ENCODE measurements around the gene PHOX2B. TPM values are rescaled to one million over a fixed set of nuclear protein-coding genes. Genes with fewer than 3 reads are reported as not detected.

PHOX2B gene
- polyA plus RNA-seq, 2 of the 4 experiments (the other 2 are of a cell fraction) = not detected

GRCh38 chr4:41749631-41750039, 1.1 kb upstream of the PHOX2B start:
- no peak overlapping the region for H3K4me2 ChIP-seq
- H3K4me1 ChIP-seq = no peaks in the 10 kb centered on the region
- no peak overlapping the region for H3K27ac ChIP-seq
- TF ChIP-seq RFX5 (IDR thresholded peaks at IDR 0.05) (no peak), ZFP36 (IDR thresholded peaks at IDR 0.05; ENCODE audit: borderline replicate concordance, partially characterized antibody) (no peak), RNF2 (IDR thresholded peaks at IDR 0.05; ENCODE audit: borderline replicate concordance, low read depth) (no peak), HOXB13 (CRISPR knock-in tag; IDR thresholded peaks at IDR 0.05; ENCODE audit: low read depth) (no peak), EP300 (IDR thresholded peaks at IDR 0.05) (no peak), HOXA7 (CRISPR knock-in tag; IDR thresholded peaks at IDR 0.05) (no peak), TP53 (CRISPR knock-in tag; IDR thresholded peaks at IDR 0.05) (no peak), CHD2 (IDR thresholded peaks at IDR 0.05; ENCODE audit: low read length, partially characterized antibody) (no peak), JUN (IDR thresholded peaks at IDR 0.05) (no peak), REST (IDR thresholded peaks at IDR 0.05) (no peak), TFCP2L1 (CRISPR knock-in tag; IDR thresholded peaks at IDR 0.05) (no peak), POLR2AphosphoS2 (conservative IDR thresholded peaks at IDR 0.05; ENCODE audit: low read length) (no peak), HES2 (IDR thresholded peaks at IDR 0.05) (no peak), ZNF302 (CRISPR knock-in tag; IDR thresholded peaks at IDR 0.05) (no peak), CBX2 (IDR thresholded peaks at IDR 0.05; ENCODE audit: borderline replicate concordance, low read depth) (no peak), NR3C1 (IDR thresholded peaks at IDR 0.05) (no peak), FOXS1 (CRISPR knock-in tag; IDR thresholded peaks at IDR 0.05) (no peak), HDAC2 (IDR thresholded peaks at IDR 0.05) (no peak), EHF (CRISPR knock-in tag; IDR thresholded peaks at IDR 0.05) (no peak)
- POLR2A ChIA-PET = no interaction called here
- H3K4me3 ChIP-seq = no peak overlapping the region
- ATAC-seq (no peak), FAIRE-seq (no peak), DNase-seq (ENCODE audit: low read depth in 1 of 2, low spot score in 1 of 2) (no peak)
- no peaks in the 10 kb centered on the region for H3K9me3 ChIP-seq
- CTCF ChIA-PET = interaction anchor here (0.7 kb wide), 1 partner anchor 44 kb away, joined by 4 read pairs; no protein-coding TSS in a partner anchor
- 59% methylated on average over 12 of the region's 12 CpGs for WGBS (ENCODE audit: missing lambda C conversion rate)

GRCh38 chr4:41748074-41748570, 403 bp downstream of the PHOX2B start:
- ATAC-seq = no peak
- ChIA-PET POLR2A (no interaction called here), CTCF (no interaction called here)
- Histone ChIP-seq H3K9me3 (no peaks in the 10 kb centered on the region), H3K4me1 (no peaks in the 10 kb centered on the region), H3K27ac (no peak overlapping the region), H3K4me2 (no peak overlapping the region), H3K4me3 (no peak overlapping the region)
- WGBS (ENCODE audit: missing lambda C conversion rate) = 61% methylated on average over 17 of the region's 21 CpGs
- FAIRE-seq = no peak
- DNase-seq (ENCODE audit: low read depth in 1 of 2, low spot score in 1 of 2) = no peak
- TF ChIP-seq HOXA7 (CRISPR knock-in tag; IDR thresholded peaks at IDR 0.05) (no peak), FOXS1 (CRISPR knock-in tag; IDR thresholded peaks at IDR 0.05) (no peak)

GRCh38 chr4:41747230-41748055, 1.1 kb downstream of the PHOX2B start:
- Histone ChIP-seq H3K4me2 (no peak overlapping the region), H3K9me3 (no peaks in the 10 kb centered on the region), H3K4me3 (no peak overlapping the region), H3K4me1 (no peaks in the 10 kb centered on the region), H3K27ac (no peak overlapping the region)
- FAIRE-seq (no peak), ATAC-seq (no peak), DNase-seq (ENCODE audit: low read depth in 1 of 2, low spot score in 1 of 2) (no peak)
- POLR2A ChIA-PET = no interaction called here
- WGBS (ENCODE audit: missing lambda C conversion rate) = 81% methylated on average over 48 of the region's 49 CpGs
- CTCF ChIA-PET = no interaction called here
- TF ChIP-seq BHLHE40 (IDR thresholded peaks at IDR 0.05; ENCODE audit: low read depth, low read length) = no peak
- TF ChIP-seq RAD21 (conservative IDR thresholded peaks at IDR 0.05 in 1 of 2, IDR thresholded peaks at IDR 0.05 in 1 of 2) = no peak
- TF ChIP-seq E2F6 (IDR thresholded peaks at IDR 0.05; ENCODE audit: borderline replicate concordance, low read depth) = no peak
- TF ChIP-seq CBX8 (IDR thresholded peaks at IDR 0.05) = no peak
- TF ChIP-seq USF2 (IDR thresholded peaks at IDR 0.05) = no peak
- TF ChIP-seq ESRRA (IDR thresholded peaks at IDR 0.05; ENCODE audit: borderline replicate concordance, low read length) = no peak
- TF ChIP-seq CHD2 (IDR thresholded peaks at IDR 0.05; ENCODE audit: low read length, partially characterized antibody) = no peak
- TF ChIP-seq HDAC2 (IDR thresholded peaks at IDR 0.05) = no peak
- TF ChIP-seq FOSL2 (IDR thresholded peaks at IDR 0.05) = no peak
- no peak for TF ChIP-seq FOSL2 (CRISPR knock-in tag; IDR thresholded peaks at IDR 0.05)
- no peak for TF ChIP-seq MYC (IDR thresholded peaks at IDR 0.05; ENCODE audit: borderline replicate concordance, low read length)
- TF ChIP-seq HOXA7 (CRISPR knock-in tag; IDR thresholded peaks at IDR 0.05) = no peak
- no peak for TF ChIP-seq POLR2AphosphoS2 (conservative IDR thresholded peaks at IDR 0.05; ENCODE audit: low read length)
- TF ChIP-seq HEYL (CRISPR knock-in tag; IDR thresholded peaks at IDR 0.05) = no peak
- no peak for TF ChIP-seq PHF8 (IDR thresholded peaks at IDR 0.05; ENCODE audit: borderline replicate concordance, low read depth)

Data from A549 (cell line).